GM12873 (cell line): ENCODE measurements around the gene GLE1.

ENCODE experiments used
- CTCF ChIP-seq: IDR thresholded peaks from 2 replicates; pipeline ENCODE4 v1.5.1; 2012; ENCODE audit warnings: low read depth, mild to moderate bottlenecking, moderate library complexity, low read length, control low read depth; ENCODE audit not compliant: insufficient read depth; ENCODE audit errors: missing control alignments

GLE1 gene

GRCh38 chr9:128521956-128522355 lies 17.4 kb downstream of the GLE1 start:
- TF ChIP-seq CTCF, result no peak

- TF ChIP-seq CTCF, result no peak
Observed at GRCh38 chr9:128523199-128523925, 18.8 kb downstream of the GLE1 start.

- TF ChIP-seq CTCF, result no peak
Observed at GRCh38 chr9:128526720-128527119, 22.2 kb downstream of the GLE1 start.

GRCh38 chr9:128528445-128529160 lies 24.1 kb downstream of the GLE1 start:
- no peak for TF ChIP-seq CTCF

GRCh38 chr9:128529191-128529590 lies 24.7 kb downstream of the GLE1 start:
- no peak for TF ChIP-seq CTCF

GRCh38 chr9:128532581-128532980 lies 28.1 kb downstream of the GLE1 start:
- no peak for TF ChIP-seq CTCF

GRCh38 chr9:128540634-128541360 lies 36.3 kb downstream of the GLE1 start:
- TF ChIP-seq CTCF, result no peak
